PC-9 (cell line): Measurements from ENCODE around the gene RNF152.

ENCODE experiments used
- CTCF ChIP-seq: fragments of 200-600 bp; sonication (generic); conservative IDR thresholded peaks from 2 replicates; pipeline ENCODE4 v1.6.1; 2017; ENCODE audit warnings: mixed run types, antibody characterized with exemption, mild to moderate bottlenecking, moderate library complexity
- EZH2 ChIP-seq: fragments of 200-600 bp; sonication (generic); IDR thresholded peaks from 2 replicates; pipeline ENCODE4 v1.8.0; 2017; ENCODE audit warnings: antibody characterized with exemption, low read depth

GRCh38 chr18:61910101-61910500 lies 17.3 kb upstream of the RNF152 start:
- TF ChIP-seq CTCF (no peak), EZH2 (no peak)
